Lower leg skin (tissue), 3 donors: Measurements from ENCODE around the gene CMSS1.

Source experiments
- CTCF ChIP-seq, 3 donors: fragments of 450-650 bp; IDR thresholded peaks; one replicate each; pipeline ENCODE4 v1.5.1; 2016; ENCODE audit warnings: antibody characterized with exemption in 3 of 3, mild to moderate bottlenecking in 3 of 3, moderate library complexity in 2 of 3
- POLR2A ChIP-seq, 2 donors: fragments of 450-650 bp; IDR thresholded peaks; one replicate each; pipeline ENCODE4 v1.6.1; 2016 to 2017; ENCODE audit warnings: antibody characterized with exemption in 2 of 2, mild to moderate bottlenecking in 1 of 2, moderate library complexity in 1 of 2

DNA sequence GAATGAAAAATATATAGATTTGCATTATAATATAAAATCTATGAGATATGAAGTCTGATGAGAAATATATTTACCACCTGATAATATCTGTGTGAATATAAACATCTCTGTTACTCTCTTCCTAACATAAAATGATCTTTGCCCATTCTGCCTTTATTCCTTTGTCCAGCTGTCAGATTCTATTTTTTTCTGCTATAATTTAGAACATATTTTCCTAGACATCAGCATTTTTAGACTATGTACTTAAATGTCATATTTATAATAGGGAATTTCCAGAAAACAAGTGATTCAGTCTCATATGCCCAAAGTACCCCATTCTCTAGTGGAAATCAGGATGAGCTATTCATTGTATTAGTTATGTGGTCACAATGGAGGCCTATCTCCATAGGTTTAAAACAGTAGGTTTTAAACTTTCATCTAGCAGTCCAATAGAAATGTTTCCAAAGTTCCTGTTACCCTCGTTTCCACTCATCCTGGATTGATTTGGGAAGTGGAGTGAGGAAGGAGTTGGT is 213.3 kb downstream of the CMSS1 start:
- TF ChIP-seq CTCF (IDR thresholded peaks at IDR 0.05) = no peak
- TF ChIP-seq POLR2A (IDR thresholded peaks at IDR 0.05) = no peak
